Measurements from ENCODE around the gene EPHA2.

DNA sequence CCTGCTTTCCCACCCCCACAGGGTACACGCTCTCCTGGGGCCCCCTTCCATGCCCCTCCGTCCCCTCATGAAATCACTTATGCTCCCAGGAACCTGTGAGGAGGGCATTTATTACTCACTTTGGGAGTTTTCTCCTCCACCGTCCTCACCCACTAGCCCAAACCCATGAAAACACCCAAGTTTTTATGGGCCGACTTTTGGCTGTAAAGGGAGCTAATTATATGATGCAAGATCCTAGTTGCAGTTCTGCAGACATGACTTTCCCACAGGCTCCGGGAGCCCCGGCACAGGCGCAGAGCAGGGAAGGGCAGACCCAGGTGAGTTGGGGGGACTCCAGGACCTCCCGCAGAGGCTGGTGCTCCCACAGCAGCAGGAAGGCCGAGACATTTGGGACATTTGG lies 29.7 kb downstream of the EPHA2 start:
- TF ChIP-seq, protein P1, sequence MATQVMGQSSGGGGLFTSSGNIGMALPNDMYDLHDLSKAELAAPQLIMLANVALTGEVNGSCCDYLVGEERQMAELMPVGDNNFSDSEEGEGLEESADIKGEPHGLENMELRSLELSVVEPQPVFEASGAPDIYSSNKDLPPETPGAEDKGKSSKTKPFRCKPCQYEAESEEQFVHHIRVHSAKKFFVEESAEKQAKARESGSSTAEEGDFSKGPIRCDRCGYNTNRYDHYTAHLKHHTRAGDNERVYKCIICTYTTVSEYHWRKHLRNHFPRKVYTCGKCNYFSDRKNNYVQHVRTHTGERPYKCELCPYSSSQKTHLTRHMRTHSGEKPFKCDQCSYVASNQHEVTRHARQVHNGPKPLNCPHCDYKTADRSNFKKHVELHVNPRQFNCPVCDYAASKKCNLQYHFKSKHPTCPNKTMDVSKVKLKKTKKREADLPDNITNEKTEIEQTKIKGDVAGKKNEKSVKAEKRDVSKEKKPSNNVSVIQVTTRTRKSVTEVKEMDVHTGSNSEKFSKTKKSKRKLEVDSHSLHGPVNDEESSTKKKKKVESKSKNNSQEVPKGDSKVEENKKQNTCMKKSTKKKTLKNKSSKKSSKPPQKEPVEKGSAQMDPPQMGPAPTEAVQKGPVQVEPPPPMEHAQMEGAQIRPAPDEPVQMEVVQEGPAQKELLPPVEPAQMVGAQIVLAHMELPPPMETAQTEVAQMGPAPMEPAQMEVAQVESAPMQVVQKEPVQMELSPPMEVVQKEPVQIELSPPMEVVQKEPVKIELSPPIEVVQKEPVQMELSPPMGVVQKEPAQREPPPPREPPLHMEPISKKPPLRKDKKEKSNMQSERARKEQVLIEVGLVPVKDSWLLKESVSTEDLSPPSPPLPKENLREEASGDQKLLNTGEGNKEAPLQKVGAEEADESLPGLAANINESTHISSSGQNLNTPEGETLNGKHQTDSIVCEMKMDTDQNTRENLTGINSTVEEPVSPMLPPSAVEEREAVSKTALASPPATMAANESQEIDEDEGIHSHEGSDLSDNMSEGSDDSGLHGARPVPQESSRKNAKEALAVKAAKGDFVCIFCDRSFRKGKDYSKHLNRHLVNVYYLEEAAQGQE (IDR thresholded peaks at IDR 0.05; ENCODE audit: insufficient read depth in 1 of 2, low read depth in 2 of 2, low read length in 1 of 2) = no peak
- TF ChIP-seq, protein P2, sequence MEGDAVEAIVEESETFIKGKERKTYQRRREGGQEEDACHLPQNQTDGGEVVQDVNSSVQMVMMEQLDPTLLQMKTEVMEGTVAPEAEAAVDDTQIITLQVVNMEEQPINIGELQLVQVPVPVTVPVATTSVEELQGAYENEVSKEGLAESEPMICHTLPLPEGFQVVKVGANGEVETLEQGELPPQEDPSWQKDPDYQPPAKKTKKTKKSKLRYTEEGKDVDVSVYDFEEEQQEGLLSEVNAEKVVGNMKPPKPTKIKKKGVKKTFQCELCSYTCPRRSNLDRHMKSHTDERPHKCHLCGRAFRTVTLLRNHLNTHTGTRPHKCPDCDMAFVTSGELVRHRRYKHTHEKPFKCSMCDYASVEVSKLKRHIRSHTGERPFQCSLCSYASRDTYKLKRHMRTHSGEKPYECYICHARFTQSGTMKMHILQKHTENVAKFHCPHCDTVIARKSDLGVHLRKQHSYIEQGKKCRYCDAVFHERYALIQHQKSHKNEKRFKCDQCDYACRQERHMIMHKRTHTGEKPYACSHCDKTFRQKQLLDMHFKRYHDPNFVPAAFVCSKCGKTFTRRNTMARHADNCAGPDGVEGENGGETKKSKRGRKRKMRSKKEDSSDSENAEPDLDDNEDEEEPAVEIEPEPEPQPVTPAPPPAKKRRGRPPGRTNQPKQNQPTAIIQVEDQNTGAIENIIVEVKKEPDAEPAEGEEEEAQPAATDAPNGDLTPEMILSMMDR (IDR thresholded peaks at IDR 0.05) = no peak
